ENCODE measurements around the gene APOBEC3C. TPM values are rescaled to one million over a fixed set of nuclear protein-coding genes. Genes with fewer than 3 reads are reported as not detected.

APOBEC3C gene
- total RNA-seq, 1 donor from 2014 or later = 25.1 TPM

- no peak for TF ChIP-seq CTCF (IDR thresholded peaks at IDR 0.05; ENCODE audit: borderline replicate concordance)
- DNase-seq = no peak
- H3K9me3 ChIP-seq (replicated peaks) = no peaks in the 10 kb centered on the region
- H3K27ac ChIP-seq (replicated peaks) = no peak overlapping the region
- intact Hi-C loops (cut with micrococcal nuclease) = no loop called here
- no peak overlapping the region for H3K4me3 ChIP-seq
- no peaks in the 10 kb centered on the region for H3K4me1 ChIP-seq
- H3K36me3 ChIP-seq = no peaks in the 10 kb centered on the region
- no peaks in the 10 kb centered on the region for H3K27me3 ChIP-seq (ENCODE audit: low read depth)
Observed at GRCh38 chr22:38966942-38967341, 47.1 kb upstream of the APOBEC3C start.

GRCh38 chr22:38967451-38968450 is 46.3 kb upstream of the APOBEC3C start:
- no peak for DNase-seq
- H3K4me1 ChIP-seq = no peaks in the 10 kb centered on the region
- no peak overlapping the region for H3K27ac ChIP-seq (replicated peaks)
- no peaks in the 10 kb centered on the region for H3K27me3 ChIP-seq (ENCODE audit: low read depth)
- no peak for TF ChIP-seq CTCF (IDR thresholded peaks at IDR 0.05; ENCODE audit: borderline replicate concordance)
- H3K9me3 ChIP-seq (replicated peaks) = no peaks in the 10 kb centered on the region
- intact Hi-C loops (cut with micrococcal nuclease) = no loop called here
- H3K36me3 ChIP-seq = no peaks in the 10 kb centered on the region
- H3K4me3 ChIP-seq = no peak overlapping the region

GRCh38 chr22:38968801-38969200 is 45.3 kb upstream of the APOBEC3C start:
- no peak overlapping the region for H3K27ac ChIP-seq (replicated peaks)
- intact Hi-C loops (cut with micrococcal nuclease) = no loop called here
- no peaks in the 10 kb centered on the region for H3K36me3 ChIP-seq
- H3K9me3 ChIP-seq (replicated peaks) = no peaks in the 10 kb centered on the region
- no peaks in the 10 kb centered on the region for H3K4me1 ChIP-seq
- TF ChIP-seq CTCF (IDR thresholded peaks at IDR 0.05; ENCODE audit: borderline replicate concordance) = no peak
- no peak overlapping the region for H3K4me3 ChIP-seq
- DNase-seq = no peak
- H3K27me3 ChIP-seq (ENCODE audit: low read depth) = no peaks in the 10 kb centered on the region

GRCh38 chr22:38970551-38970950 is 43.5 kb upstream of the APOBEC3C start:
- H3K4me1 ChIP-seq = no peaks in the 10 kb centered on the region

GRCh38 chr22:38971202-38971601 is 42.9 kb upstream of the APOBEC3C start:
- no peaks in the 10 kb centered on the region for H3K9me3 ChIP-seq (replicated peaks)
- no peak for DNase-seq
- H3K36me3 ChIP-seq = no peaks in the 10 kb centered on the region
- intact Hi-C loops (cut with micrococcal nuclease) = no loop called here
- H3K27ac ChIP-seq (replicated peaks) = no peak overlapping the region
- no peak for TF ChIP-seq CTCF (IDR thresholded peaks at IDR 0.05; ENCODE audit: borderline replicate concordance)
- no peaks in the 10 kb centered on the region for H3K27me3 ChIP-seq (ENCODE audit: low read depth)
- no peak overlapping the region for H3K4me3 ChIP-seq
- H3K4me1 ChIP-seq = no peaks in the 10 kb centered on the region

More at GRCh38 chr22:38970551-38970950, 43.5 kb upstream of the APOBEC3C start:
- no peak for DNase-seq
- no peaks in the 10 kb centered on the region for H3K36me3 ChIP-seq
- no peak for TF ChIP-seq CTCF (IDR thresholded peaks at IDR 0.05; ENCODE audit: borderline replicate concordance)
- no peak overlapping the region for H3K27ac ChIP-seq (replicated peaks)
- no peak overlapping the region for H3K4me3 ChIP-seq
- H3K9me3 ChIP-seq (replicated peaks) = no peaks in the 10 kb centered on the region
- intact Hi-C loops (cut with micrococcal nuclease) = no loop called here
- no peaks in the 10 kb centered on the region for H3K27me3 ChIP-seq (ENCODE audit: low read depth)

Measured in left ventricle myocardium inferior (tissue), 1 donor.